Femur (tissue), 1 donor: ENCODE results near the gene KIAA0825.
"Not testable (repeated sequence)": the region's sequence is repeated elsewhere in the genome, so short reads cannot be mapped to it uniquely, and the experiment has no call there.

Source experiments
- DNase-seq: peaks from one replicate; pipeline ENCODE4 v3.0.0-alpha.2; 2017

Gene KIAA0825

DNA sequence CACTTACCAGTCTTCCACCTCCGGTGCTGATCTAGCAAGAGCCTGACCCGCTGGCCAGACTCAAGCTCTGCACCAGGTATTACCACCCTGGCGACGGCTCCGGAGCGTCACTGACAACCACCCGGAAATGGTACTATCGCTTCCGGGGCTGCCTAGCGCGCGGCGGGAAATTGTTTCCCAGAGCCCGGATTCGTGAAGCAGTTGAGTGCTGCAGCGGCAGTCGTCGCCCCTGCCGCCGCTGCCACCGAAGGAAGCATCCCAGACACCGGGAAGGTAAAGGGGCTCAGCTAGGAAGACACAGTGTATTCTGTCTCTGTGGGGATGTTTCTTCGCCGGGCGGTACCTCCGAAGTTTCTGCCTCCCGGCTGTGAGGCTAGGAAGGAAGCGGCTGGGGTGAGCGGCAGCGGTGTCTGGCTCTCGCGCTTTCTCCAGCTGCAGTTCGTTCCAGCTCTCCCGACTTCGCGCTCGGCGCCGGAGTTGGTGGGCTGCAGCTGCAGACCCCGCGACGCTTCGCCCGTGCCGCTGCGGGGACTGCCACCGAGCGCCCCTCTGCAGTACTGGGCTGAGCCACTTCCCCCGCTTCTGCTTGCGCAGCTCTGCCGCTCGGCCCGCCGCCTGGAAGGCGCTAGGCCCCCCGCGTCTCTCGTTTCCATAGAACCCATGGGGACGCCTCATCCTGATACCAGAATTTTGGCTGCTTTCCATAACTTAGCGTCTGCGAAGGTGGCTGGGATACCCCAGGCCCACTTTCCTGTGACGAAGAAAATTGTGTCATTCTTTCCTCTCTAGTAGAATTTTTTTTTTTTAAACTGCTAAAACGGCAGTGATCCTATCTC lies at the start of gene KIAA0825, which contains the start of gene SLF1:
KIAA0825 (minus strand) TSS at position 112 of the 836 bp plus-strand sequence. CDS start 81,478 bp downstream, outside the sequence.
SLF1 (plus strand) TSS at position 177 of the 836 bp plus-strand sequence. CDS start 10,142 bp downstream, outside the sequence.
- DNase-seq = peak; percentile 95

- DNase-seq = no peak
Measured at GRCh38 chr5:94667937-94668336, 49.5 kb upstream of the KIAA0825 start.

GRCh38 chr5:94661086-94661485 lies 42.7 kb upstream of the KIAA0825 start:
- no peak for DNase-seq

DNA sequence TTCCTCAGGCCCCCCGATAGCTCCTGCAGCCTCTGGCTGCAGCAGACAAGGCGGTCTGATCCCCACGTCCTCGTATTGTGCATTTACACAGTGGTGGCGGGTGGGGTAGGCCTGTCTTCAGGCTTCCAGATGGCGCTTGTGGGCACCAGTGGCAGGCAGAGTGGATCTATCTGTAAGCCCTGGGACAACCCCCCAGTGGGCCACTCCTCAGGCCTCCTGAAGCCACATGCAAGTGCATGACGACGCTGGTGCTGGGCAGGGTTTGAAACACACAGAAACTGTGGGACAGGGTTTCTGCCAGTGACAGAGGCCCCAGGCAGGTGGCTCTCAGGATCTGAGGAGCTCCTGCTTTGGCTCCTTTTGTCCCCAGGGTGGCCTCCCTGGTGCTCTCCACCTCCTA lies 42.1 kb upstream of the KIAA0825 start:
- DNase-seq = no peak

- no peak for DNase-seq
Measured at GRCh38 chr5:94658272-94658671, 39.9 kb upstream of the KIAA0825 start.

DNA sequence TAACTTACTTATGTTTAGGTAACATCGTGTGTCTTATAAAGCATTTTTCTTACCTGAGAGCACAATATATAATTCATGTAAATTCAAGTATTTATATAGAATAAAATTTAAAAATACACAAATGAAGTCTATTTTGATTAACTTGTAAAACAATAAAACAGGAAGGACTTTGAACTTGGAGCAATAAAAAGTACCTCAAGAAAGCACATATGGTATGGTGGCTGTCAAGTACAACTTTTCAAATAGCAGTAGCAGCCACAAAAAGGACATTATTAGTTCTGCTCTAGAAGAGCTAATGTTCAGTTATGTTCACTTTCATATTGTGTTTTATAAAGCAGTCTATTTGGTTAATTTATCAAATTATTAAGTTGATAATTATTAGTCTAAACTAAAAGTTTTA lies 31.5 kb upstream of the KIAA0825 start:
- no peak for DNase-seq

- no peak for DNase-seq
Measured at GRCh38 chr5:94646758-94647157, 28.4 kb upstream of the KIAA0825 start.

DNA sequence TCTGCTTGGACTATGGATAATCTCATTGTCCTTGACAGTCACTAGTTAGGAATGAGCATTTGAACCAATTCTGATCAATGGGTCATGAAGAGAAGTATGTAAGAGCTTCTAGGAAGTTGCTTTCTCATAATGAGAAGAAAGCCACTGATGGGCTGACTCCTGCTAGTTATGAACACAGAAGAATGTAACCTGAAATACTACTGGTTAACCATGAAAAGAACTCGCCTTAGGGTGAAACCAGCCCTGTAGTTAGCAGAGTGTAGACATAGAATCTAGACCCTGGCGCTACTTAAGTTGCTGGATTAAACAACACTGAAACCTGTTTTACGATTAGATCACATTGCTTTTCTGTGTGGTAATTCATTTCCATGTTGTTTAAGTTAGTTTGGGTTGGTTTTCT lies 26.6 kb upstream of the KIAA0825 start:
- DNase-seq = no peak

DNA sequence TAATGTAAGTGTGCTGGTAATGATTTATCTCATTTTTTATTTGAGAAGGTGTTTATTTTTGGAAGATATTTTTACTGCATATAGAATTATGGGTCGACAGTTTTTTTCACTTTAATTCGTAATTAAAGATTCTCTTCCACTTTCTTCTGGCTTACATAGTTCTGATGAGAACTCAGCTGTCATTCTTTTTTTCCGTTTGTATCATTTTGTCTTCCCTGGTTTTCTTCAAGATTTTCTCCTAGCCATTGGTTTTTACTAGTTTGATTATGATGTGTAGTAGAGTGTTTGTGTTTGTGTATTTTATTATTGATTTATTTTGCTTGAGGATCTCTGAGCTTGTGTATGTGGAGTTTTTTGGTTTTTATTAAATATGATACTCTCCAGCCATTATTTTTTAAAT lies 21.8 kb upstream of the KIAA0825 start:
- no peak for DNase-seq

- no peak for DNase-seq
Measured at GRCh38 chr5:94632024-94632423, 13.6 kb upstream of the KIAA0825 start.

DNA sequence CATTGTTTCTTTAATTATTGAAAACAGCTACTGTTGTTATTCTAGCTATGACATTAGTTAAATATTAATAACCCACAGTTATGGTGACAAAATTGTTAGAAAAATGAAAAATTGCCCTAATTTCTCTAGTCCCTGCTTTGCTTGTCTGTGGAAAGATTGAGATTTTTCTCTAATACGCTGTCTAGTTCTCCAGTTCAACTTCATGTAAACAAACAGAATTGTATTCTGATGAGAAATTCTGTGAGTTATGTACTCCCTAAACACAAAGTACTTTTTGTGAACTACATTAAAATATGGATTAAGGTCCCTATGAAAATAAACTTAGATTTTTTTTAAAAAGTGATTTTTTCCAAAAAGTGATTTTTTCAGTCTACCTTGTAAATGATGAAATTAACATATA lies 8.8 kb upstream of the KIAA0825 start:
- no peak for DNase-seq

GRCh38 chr5:94623877-94624276 lies 5.5 kb upstream of the KIAA0825 start:
- DNase-seq = no peak

GRCh38 chr5:94623011-94623410 lies 4.6 kb upstream of the KIAA0825 start:
- no peak for DNase-seq

DNA sequence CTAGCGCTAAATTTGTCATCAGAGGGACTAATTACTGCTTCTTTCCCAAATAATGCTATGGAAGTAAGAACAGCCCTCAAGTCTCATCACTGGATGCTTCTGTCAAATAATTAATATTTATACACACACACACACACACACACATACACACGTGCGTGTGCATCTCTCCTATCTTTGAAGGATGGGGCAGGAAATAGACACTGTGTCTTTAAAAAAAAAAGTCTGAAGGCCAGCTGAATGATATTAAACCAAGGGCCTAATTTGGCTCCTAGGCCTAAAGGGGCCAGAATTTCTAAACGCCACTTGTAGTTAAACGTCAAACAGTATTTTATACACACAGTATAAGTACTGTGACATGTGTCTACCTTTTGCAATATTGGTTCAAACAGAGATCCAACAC lies 3.4 kb upstream of the KIAA0825 start:
- no peak for DNase-seq

DNA sequence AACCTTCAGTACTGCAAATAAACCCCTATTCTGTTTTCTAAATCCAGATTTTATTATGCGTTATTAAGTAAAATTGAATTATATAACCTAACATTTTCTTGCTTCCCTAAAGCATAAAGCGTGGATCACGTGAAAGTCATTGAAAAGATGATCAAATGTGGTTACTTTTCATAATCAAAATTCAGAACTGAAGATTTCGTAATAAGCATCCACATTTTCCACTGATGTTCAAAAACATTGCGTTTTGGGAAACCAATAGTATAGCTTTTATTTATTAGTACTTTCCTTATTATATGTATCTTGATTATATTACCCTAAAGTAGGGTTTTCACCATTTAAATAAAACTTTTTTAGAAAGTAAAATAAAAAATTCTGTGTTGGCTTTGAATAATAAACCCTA lies 1.9 kb upstream of the KIAA0825 start:
- no peak for DNase-seq

- peak; percentile 70 for DNase-seq
Measured at GRCh38 chr5:94618029-94618492, 343 bp downstream of the KIAA0825 start.

- DNase-seq = no peak
Measured at GRCh38 chr5:94615862-94616261, 2.5 kb downstream of the KIAA0825 start.

- DNase-seq = no peak
Measured at GRCh38 chr5:94614156-94614805, 4.1 kb downstream of the KIAA0825 start.

GRCh38 chr5:94613583-94613982 lies 4.8 kb downstream of the KIAA0825 start:
- DNase-seq = no peak

GRCh38 chr5:94595281-94595840 lies 23.0 kb downstream of the KIAA0825 start:
- no peak for DNase-seq

GRCh38 chr5:94577466-94578245 lies 40.7 kb downstream of the KIAA0825 start:
- DNase-seq = no peak

DNA sequence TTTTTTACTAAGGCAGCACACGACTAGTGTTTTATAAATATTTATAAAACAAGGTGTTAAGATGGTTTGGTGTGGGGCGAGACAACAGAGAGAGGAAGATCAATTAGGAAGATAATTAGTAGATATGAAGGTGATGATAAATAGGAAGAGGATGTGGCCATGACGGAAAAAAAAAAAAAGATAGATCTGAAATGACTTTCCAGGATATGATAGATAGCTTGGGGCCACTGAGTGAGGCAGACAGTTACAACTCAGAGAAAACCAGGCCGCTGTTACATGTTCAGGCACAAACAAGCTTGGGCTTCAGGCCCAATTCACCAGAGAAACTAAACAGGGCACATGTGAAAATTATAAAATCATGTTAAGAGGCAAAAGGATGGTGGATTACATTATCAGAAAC lies 43.2 kb downstream of the KIAA0825 start:
- no peak for DNase-seq

GRCh38 chr5:94573349-94573748 lies 45.1 kb downstream of the KIAA0825 start:
- DNase-seq = not testable (repeated sequence)
